CD4-positive, CD25-positive, alpha-beta regulatory T cell (primary cell): ENCODE data around the gene AMZ2. TPM values are rescaled to one million over a fixed set of nuclear protein-coding genes. Genes with fewer than 3 reads are reported as not detected.
A peak's percentile ranks its signal among the peaks of the same experiment; 100 is the strongest.
"Not testable (repeated sequence)": the region's sequence is repeated elsewhere in the genome, so short reads cannot be mapped to it uniquely, and the experiment has no call there.

Experiments
- ATAC-seq, 2 donors: fragments of 150-1000 bp; cut with Tn5 transposase; one replicate each; pipeline ENCODE4 v1.10.0; 2021; ENCODE audit warnings: low read depth in 2 of 2, moderate number of reproducible peaks in 2 of 2, moderate library complexity in 1 of 2
- DNase-seq, 3 donors: peaks; one replicate each; pipeline versions ENCODE4 v3.0.0 to v3.0.0-alpha.2; 2012 to 2022; ENCODE audit warnings: mixed read lengths in 1 of 3
- H3K27ac ChIP-seq: one replicate; pipeline ENCODE4 v1.7.0; 2013; ENCODE audit warnings: mild to moderate bottlenecking, low read length; ENCODE audit not compliant: insufficient read depth, poor library complexity, severe bottlenecking
- H3K27me3 ChIP-seq: one replicate; pipeline ENCODE4 v1.7.0; 2013; ENCODE audit warnings: low read length; ENCODE audit not compliant: control insufficient read depth, insufficient read depth
- H3K36me3 ChIP-seq: one replicate; pipeline ENCODE4 v1.7.0; 2013; ENCODE audit warnings: mild to moderate bottlenecking, low read length, moderate library complexity; ENCODE audit not compliant: control insufficient read depth, insufficient read depth
- H3K4me1 ChIP-seq: 2 replicates; pipeline ENCODE4 v1.7.0; 2013; ENCODE audit warnings: mild to moderate bottlenecking, low read length; ENCODE audit not compliant: insufficient read depth, control insufficient read depth, poor library complexity, severe bottlenecking
- H3K4me3 ChIP-seq: one replicate; pipeline ENCODE4 v1.7.0; 2013; ENCODE audit warnings: low read depth, mild to moderate bottlenecking, low read length, moderate library complexity
- H3K9me3 ChIP-seq, 2 experiments: 1 replicate in 1 of 2; 2 replicates in 1 of 2; pipeline ENCODE4 v1.7.0; 2013; ENCODE audit warnings: low read length in 2 of 2, mild to moderate bottlenecking in 1 of 2, moderate library complexity in 1 of 2; ENCODE audit not compliant: control insufficient read depth in 2 of 2
- H3K27ac Mint-ChIP-seq, 3 donors: one replicate each; pipeline ENCODE4 v1.8.0; 2020 to 2022; ENCODE audit warnings: mild to moderate bottlenecking in 3 of 3, mixed read lengths in 3 of 3, moderate library complexity in 2 of 3
- H3K27me3 Mint-ChIP-seq: one replicate; pipeline ENCODE4 v1.8.0; 2022; ENCODE audit warnings: mild to moderate bottlenecking, mixed read lengths
- H3K36me3 Mint-ChIP-seq: one replicate; pipeline ENCODE4 v1.8.0; 2020; ENCODE audit warnings: mixed read lengths
- H3K4me1 Mint-ChIP-seq, 4 donors: one replicate each; pipeline ENCODE4 v1.8.0; 2020 to 2022; ENCODE audit warnings: mixed read lengths in 4 of 4, mild to moderate bottlenecking in 1 of 4
- H3K4me3 Mint-ChIP-seq, 4 donors: one replicate each; pipeline ENCODE4 v1.8.0; 2020 to 2022; ENCODE audit warnings: mild to moderate bottlenecking in 4 of 4, mixed read lengths in 4 of 4, moderate library complexity in 3 of 4
- H3K9me3 Mint-ChIP-seq, 7 donors: one replicate each; pipeline ENCODE4 v1.8.0; 2020 to 2022; ENCODE audit warnings: mixed read lengths in 7 of 7, mild to moderate bottlenecking in 3 of 7, moderate library complexity in 2 of 7
- polyA plus RNA-seq, 4 donors: library from polyadenylated mRNA; unstranded; fragments of 300-500 nt; fragmentation: Illumina TruSeq; gene quantifications; one replicate each; pipeline ENCODE4 v1.2.3, GENCODE V29; 2021
- total RNA-seq: library from RNA; stranded (reverse); gene quantifications from one replicate; pipeline ENCODE4 v1.2.3, GENCODE V29; 2022

The AMZ2 gene
- total and polyA plus RNA-seq, 5 donors from 2014 or later = 58.6 to 116 (median 114) TPM

GRCh38 chr17:68222606-68223005 is 25.2 kb upstream of the AMZ2 start:
- Histone ChIP-seq H3K27ac (no peak overlapping the region), H3K4me1 (no peaks in the 10 kb centered on the region), H3K27me3 (no peaks in the 10 kb centered on the region), H3K9me3 (no peaks in the 10 kb centered on the region), H3K36me3 (peaks cover 15% of the 10 kb centered on the region), H3K4me3 (no peak overlapping the region)
- Mint-ChIP-seq H3K9me3 (no peaks in the 10 kb centered on the region), H3K4me1 (peaks cover 7 to 27% (median 13%) of the 10 kb centered on the region in 4 donors), H3K36me3 (peaks cover 19% of the 10 kb centered on the region), H3K27ac (peak overlapping the region in 1 of 3 donors; percentile 86), H3K4me3 (no peak overlapping the region), H3K27me3 (no peaks in the 10 kb centered on the region)
- ATAC-seq (no peak), DNase-seq (no peak)

GRCh38 chr17:68225055-68225454 is 22.8 kb upstream of the AMZ2 start:
- not testable (repeated sequence) for H3K36me3 ChIP-seq, H3K27ac ChIP-seq, H3K27me3 Mint-ChIP-seq, H3K4me1 ChIP-seq, H3K9me3 Mint-ChIP-seq, DNase-seq, H3K27me3 ChIP-seq, H3K4me3 ChIP-seq, H3K4me3 Mint-ChIP-seq, H3K9me3 ChIP-seq, ATAC-seq
- Mint-ChIP-seq H3K36me3 (peaks cover 20% of the 10 kb centered on the region), H3K27ac (peak overlapping the region in 2 of 3 donors; percentile 62 to 66), H3K4me1 (peaks cover 9 to 33% (median 14%) of the 10 kb centered on the region in 4 donors)

DNA sequence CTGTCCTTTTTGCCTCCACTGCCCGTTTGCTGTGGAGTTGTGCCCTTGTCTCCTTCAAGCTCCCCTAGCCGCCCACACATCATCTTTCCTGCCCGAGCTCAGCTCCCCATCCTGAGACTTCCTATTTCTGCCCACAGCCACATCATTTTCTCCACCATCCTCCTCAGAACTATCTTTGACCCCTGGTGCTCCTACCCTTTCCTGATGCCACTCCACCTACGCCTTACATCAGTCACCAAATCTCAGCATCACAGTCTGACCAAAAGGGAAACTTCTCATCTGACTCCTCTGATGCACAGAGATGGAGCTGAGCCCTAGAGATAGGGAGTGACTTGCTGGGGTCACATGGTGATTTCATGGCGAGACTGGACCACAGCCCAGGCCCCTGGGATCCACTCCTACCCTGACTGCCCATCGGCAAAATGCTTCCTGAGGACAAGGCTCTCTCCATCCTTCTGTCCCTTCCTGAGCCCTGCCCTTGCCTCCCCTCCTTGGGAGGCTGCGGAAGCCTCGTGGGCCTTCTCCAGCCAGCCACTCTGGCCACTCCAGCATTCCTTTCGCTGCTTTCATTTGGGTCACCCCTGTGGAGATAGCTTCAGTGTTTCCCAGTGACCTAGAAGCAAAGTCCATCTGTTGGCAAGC is 19.7 kb upstream of the AMZ2 start:
- H3K4me1 Mint-ChIP-seq = peaks cover 0 to 22% (median 8%) of the 10 kb centered on the region in 4 donors
- H3K4me3 Mint-ChIP-seq, H3K27me3 Mint-ChIP-seq, H3K36me3 ChIP-seq, H3K4me1 ChIP-seq, H3K27me3 ChIP-seq, DNase-seq, ATAC-seq, H3K9me3 ChIP-seq, H3K27ac ChIP-seq, H3K9me3 Mint-ChIP-seq, H3K4me3 ChIP-seq: not testable (repeated sequence)
- peaks cover 12% of the 10 kb centered on the region for H3K36me3 Mint-ChIP-seq
- peak overlapping the region in 2 of 3 donors; percentile 15 to 83 for H3K27ac Mint-ChIP-seq

- Mint-ChIP-seq H3K9me3 (no peaks in the 10 kb centered on the region), H3K4me1 (peaks cover 0 to 18% (median 8%) of the 10 kb centered on the region in 4 donors), H3K36me3 (peaks cover 12% of the 10 kb centered on the region), H3K4me3 (no peak overlapping the region), H3K27ac (peak overlapping the region in 2 of 3 donors; percentile 29 to 42), H3K27me3 (no peaks in the 10 kb centered on the region)
- Histone ChIP-seq H3K27ac (no peak overlapping the region), H3K36me3 (no peaks in the 10 kb centered on the region), H3K27me3 (no peaks in the 10 kb centered on the region), H3K4me3 (no peak overlapping the region), H3K9me3 (no peaks in the 10 kb centered on the region), H3K4me1 (no peaks in the 10 kb centered on the region)
- ATAC-seq (no peak), DNase-seq (no peak)
These were observed 18.8 kb upstream of the AMZ2 start for GRCh38 chr17:68228817-68229570.

- H3K27me3 Mint-ChIP-seq = no peaks in the 10 kb centered on the region
- Histone ChIP-seq H3K4me3 (no peak overlapping the region), H3K27me3 (no peaks in the 10 kb centered on the region), H3K9me3 (no peaks in the 10 kb centered on the region), H3K36me3 (no peaks in the 10 kb centered on the region), H3K27ac (no peak overlapping the region), H3K4me1 (no peaks in the 10 kb centered on the region)
- peaks cover 12% of the 10 kb centered on the region for H3K36me3 Mint-ChIP-seq
- ATAC-seq (no peak), DNase-seq (no peak)
- H3K4me3 Mint-ChIP-seq = no peak overlapping the region
- no peaks in the 10 kb centered on the region for H3K9me3 Mint-ChIP-seq
- peaks cover 0 to 18% (median 9%) of the 10 kb centered on the region in 4 donors for H3K4me1 Mint-ChIP-seq
- H3K27ac Mint-ChIP-seq = no peak overlapping the region
These were observed 18.2 kb upstream of the AMZ2 start for GRCh38 chr17:68229619-68230018.

- not testable (repeated sequence) for H3K4me3 Mint-ChIP-seq, H3K27me3 Mint-ChIP-seq, H3K4me3 ChIP-seq, ATAC-seq, H3K27me3 ChIP-seq, DNase-seq, H3K27ac ChIP-seq, H3K9me3 ChIP-seq, H3K4me1 ChIP-seq, H3K9me3 Mint-ChIP-seq, H3K36me3 ChIP-seq
- Mint-ChIP-seq H3K27ac (peak overlapping the region in 2 of 3 donors; percentile 32 to 46), H3K36me3 (peaks cover 12% of the 10 kb centered on the region), H3K4me1 (peaks cover 0 to 29% (median 14%) of the 10 kb centered on the region in 4 donors)
These were observed 16.7 kb upstream of the AMZ2 start for GRCh38 chr17:68231131-68231530.

- H3K27ac ChIP-seq = no peak overlapping the region
- no peaks in the 10 kb centered on the region for H3K27me3 ChIP-seq
- H3K9me3 Mint-ChIP-seq = no peaks in the 10 kb centered on the region
- H3K4me1 ChIP-seq = peaks cover 3% of the 10 kb centered on the region
- no peaks in the 10 kb centered on the region for H3K27me3 Mint-ChIP-seq
- peaks cover 0 to 29% (median 14%) of the 10 kb centered on the region in 4 donors for H3K4me1 Mint-ChIP-seq
- ATAC-seq (no peak), DNase-seq (no peak)
- H3K27ac Mint-ChIP-seq = no peak overlapping the region
- no peak overlapping the region for H3K4me3 Mint-ChIP-seq
- peaks cover 12% of the 10 kb centered on the region for H3K36me3 Mint-ChIP-seq
- H3K4me3 ChIP-seq = no peak overlapping the region
- no peaks in the 10 kb centered on the region for H3K9me3 ChIP-seq
- H3K36me3 ChIP-seq = no peaks in the 10 kb centered on the region
These were observed 16.3 kb upstream of the AMZ2 start for GRCh38 chr17:68231541-68231940.
